Fibroblast of lung (primary cell): ENCODE measurements around the gene SEMG2.

Experiments
- EZH2 ChIP-seq: IDR thresholded peaks from 2 replicates; pipeline ENCODE4 v1.5.1; 2012; ENCODE audit warnings: low read length, control low read depth, mild to moderate bottlenecking; ENCODE audit errors: missing control alignments
- TF ChIP-seq, protein P1 (sequence below), 2 donors: IDR thresholded peaks in 1 of 2; conservative IDR thresholded peaks in 1 of 2; 1 replicate in 1 of 2; 2 replicates in 1 of 2; pipeline ENCODE4 v1.5.1; 2011 to 2012; ENCODE audit warnings: low read length in 2 of 2, control low read depth in 1 of 2, inconsistent platforms in 1 of 2, low read depth in 1 of 2, mild to moderate bottlenecking in 1 of 2

DNA sequence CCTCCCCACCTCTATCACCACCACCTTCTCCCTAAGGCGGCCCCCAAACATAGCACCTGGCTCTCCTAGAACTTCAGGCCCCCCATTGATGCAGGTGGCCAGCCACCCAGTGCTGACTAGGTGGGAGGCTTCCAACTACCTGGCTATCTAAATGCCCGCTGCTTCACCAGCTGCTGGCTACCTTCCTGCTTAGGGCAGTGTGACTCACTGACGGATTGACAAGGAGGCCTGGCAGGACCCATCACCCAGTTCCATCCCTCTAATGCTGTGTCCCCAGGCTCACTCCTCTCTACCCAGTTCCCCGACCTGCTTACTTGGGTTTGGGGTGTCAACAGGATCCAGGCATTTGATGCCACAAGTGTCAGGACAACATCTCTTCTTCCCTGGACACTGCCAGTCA, 32.1 kb downstream of the SEMG2 start:
- TF ChIP-seq, protein P1, sequence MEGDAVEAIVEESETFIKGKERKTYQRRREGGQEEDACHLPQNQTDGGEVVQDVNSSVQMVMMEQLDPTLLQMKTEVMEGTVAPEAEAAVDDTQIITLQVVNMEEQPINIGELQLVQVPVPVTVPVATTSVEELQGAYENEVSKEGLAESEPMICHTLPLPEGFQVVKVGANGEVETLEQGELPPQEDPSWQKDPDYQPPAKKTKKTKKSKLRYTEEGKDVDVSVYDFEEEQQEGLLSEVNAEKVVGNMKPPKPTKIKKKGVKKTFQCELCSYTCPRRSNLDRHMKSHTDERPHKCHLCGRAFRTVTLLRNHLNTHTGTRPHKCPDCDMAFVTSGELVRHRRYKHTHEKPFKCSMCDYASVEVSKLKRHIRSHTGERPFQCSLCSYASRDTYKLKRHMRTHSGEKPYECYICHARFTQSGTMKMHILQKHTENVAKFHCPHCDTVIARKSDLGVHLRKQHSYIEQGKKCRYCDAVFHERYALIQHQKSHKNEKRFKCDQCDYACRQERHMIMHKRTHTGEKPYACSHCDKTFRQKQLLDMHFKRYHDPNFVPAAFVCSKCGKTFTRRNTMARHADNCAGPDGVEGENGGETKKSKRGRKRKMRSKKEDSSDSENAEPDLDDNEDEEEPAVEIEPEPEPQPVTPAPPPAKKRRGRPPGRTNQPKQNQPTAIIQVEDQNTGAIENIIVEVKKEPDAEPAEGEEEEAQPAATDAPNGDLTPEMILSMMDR (conservative IDR thresholded peaks at IDR 0.05 in 1 of 2, IDR thresholded peaks at IDR 0.05 in 1 of 2; ENCODE audit: low read depth in 1 of 2, low read length in 2 of 2), result no peak
- TF ChIP-seq EZH2, result no peak
